ENCODE data around the gene SLC30A7. TPM values are rescaled to one million over a fixed set of nuclear protein-coding genes. Genes with fewer than 3 reads are reported as not detected.

Gene SLC30A7
- total RNA-seq, 2 donors from 2014 or later = 26.3 to 34.5 TPM

GRCh38 chr1:101006553-101006952 is 110.7 kb downstream of the SLC30A7 start:
- H3K9me3 ChIP-seq (ENCODE audit: control insufficient read depth, low read length, poor library complexity, severe bottlenecking) = no peaks in the 10 kb centered on the region
- peaks cover 5% of the 10 kb centered on the region for H3K36me3 Mint-ChIP-seq (ENCODE audit: low read depth)
- H3K4me1 Mint-ChIP-seq = peaks cover 39% of the 10 kb centered on the region
- H3K4me3 Mint-ChIP-seq = no peak overlapping the region
- ATAC-seq (no peak), DNase-seq (no peak)
- H3K27ac Mint-ChIP-seq = peak overlapping the region; percentile 88
- no peaks in the 10 kb centered on the region for H3K27me3 Mint-ChIP-seq

- no peak for ATAC-seq
- DNase-seq = no peak
- H3K9me3 ChIP-seq (ENCODE audit: control insufficient read depth, low read length, poor library complexity, severe bottlenecking) = no peaks in the 10 kb centered on the region
- peaks cover 27% of the 10 kb centered on the region for H3K4me1 Mint-ChIP-seq
- H3K27ac Mint-ChIP-seq = peak overlapping the region; percentile 10
- no peak overlapping the region for H3K4me3 Mint-ChIP-seq
- peaks cover 9% of the 10 kb centered on the region for H3K36me3 Mint-ChIP-seq (ENCODE audit: low read depth)
- H3K27me3 Mint-ChIP-seq = no peaks in the 10 kb centered on the region
These were observed 112.4 kb downstream of the SLC30A7 start for GRCh38 chr1:101008229-101008834.

- H3K9me3 ChIP-seq (ENCODE audit: control insufficient read depth, low read length, poor library complexity, severe bottlenecking) = no peaks in the 10 kb centered on the region
- no peaks in the 10 kb centered on the region for H3K27me3 Mint-ChIP-seq
- ATAC-seq (no peak), DNase-seq (no peak)
- H3K27ac Mint-ChIP-seq = no peak overlapping the region
- H3K4me1 Mint-ChIP-seq = peaks cover 2% of the 10 kb centered on the region
- H3K4me3 Mint-ChIP-seq = no peak overlapping the region
- H3K36me3 Mint-ChIP-seq (ENCODE audit: low read depth) = peaks cover 7% of the 10 kb centered on the region
These were observed 117.9 kb downstream of the SLC30A7 start for GRCh38 chr1:101013776-101014175.

GRCh38 chr1:101017448-101017847 is 121.6 kb downstream of the SLC30A7 start:
- ATAC-seq (no peak), DNase-seq (no peak)
- Mint-ChIP-seq H3K4me3 (no peak overlapping the region), H3K27ac (no peak overlapping the region), H3K4me1 (peaks cover 12% of the 10 kb centered on the region), H3K36me3 (ENCODE audit: low read depth) (peaks cover 8% of the 10 kb centered on the region), H3K27me3 (no peaks in the 10 kb centered on the region)
- H3K9me3 ChIP-seq (ENCODE audit: control insufficient read depth, low read length, poor library complexity, severe bottlenecking) = no peaks in the 10 kb centered on the region

GRCh38 chr1:101022294-101022693 is 126.4 kb downstream of the SLC30A7 start:
- Mint-ChIP-seq H3K27ac (peak overlapping the region; percentile 19), H3K4me3 (no peak overlapping the region), H3K27me3 (no peaks in the 10 kb centered on the region), H3K4me1 (peaks cover 31% of the 10 kb centered on the region), H3K36me3 (ENCODE audit: low read depth) (peaks cover 8% of the 10 kb centered on the region)
- DNase-seq (no peak), ATAC-seq (no peak)
- H3K9me3 ChIP-seq (ENCODE audit: control insufficient read depth, low read length, poor library complexity, severe bottlenecking) = no peaks in the 10 kb centered on the region

- H3K9me3 ChIP-seq (ENCODE audit: control insufficient read depth, low read length, poor library complexity, severe bottlenecking) = no peaks in the 10 kb centered on the region
- peak overlapping the region; percentile 90 for H3K4me3 Mint-ChIP-seq
- DNase-seq = no peak
- H3K36me3 Mint-ChIP-seq (ENCODE audit: low read depth) = peaks cover 9% of the 10 kb centered on the region
- peak overlapping the region; percentile 97 for H3K27ac Mint-ChIP-seq
- H3K4me1 Mint-ChIP-seq = peaks cover 41% of the 10 kb centered on the region
- ATAC-seq = peak; percentile 49
- H3K27me3 Mint-ChIP-seq = no peaks in the 10 kb centered on the region
These were observed 129.4 kb downstream of the SLC30A7 start for GRCh38 chr1:101025283-101025656.

GRCh38 chr1:101025657-101026429 is 130.0 kb downstream of the SLC30A7 start, which contains the start of gene DPH5:
Gene DPH5 (minus strand): TSS chr1:101025784. CDS start chr1:101025443, 341 bp downstream.
- Mint-ChIP-seq H3K36me3 (ENCODE audit: low read depth) (peaks cover 7% of the 10 kb centered on the region), H3K4me3 (peak within 1 kb of the TSS; percentile 90), H3K27ac (peak within 1 kb of the TSS; percentile 97), H3K4me1 (peaks cover 39% of the 10 kb centered on the region), H3K27me3 (no peaks in the 10 kb centered on the region)
- ATAC-seq (peak; percentile 98), DNase-seq (peak; percentile 75 to 79 (median 75))
- no peaks in the 10 kb centered on the region for H3K9me3 ChIP-seq (ENCODE audit: control insufficient read depth, low read length, poor library complexity, severe bottlenecking)

- peak overlapping the region; percentile 97 for H3K27ac Mint-ChIP-seq
- no peaks in the 10 kb centered on the region for H3K27me3 Mint-ChIP-seq
- peak overlapping the region; percentile 90 for H3K4me3 Mint-ChIP-seq
- no peaks in the 10 kb centered on the region for H3K9me3 ChIP-seq (ENCODE audit: control insufficient read depth, low read length, poor library complexity, severe bottlenecking)
- ATAC-seq (no peak), DNase-seq (no peak)
- H3K36me3 Mint-ChIP-seq (ENCODE audit: low read depth) = peaks cover 9% of the 10 kb centered on the region
- H3K4me1 Mint-ChIP-seq = peaks cover 43% of the 10 kb centered on the region
These were observed 130.5 kb downstream of the SLC30A7 start for GRCh38 chr1:101026430-101026788.

GRCh38 chr1:101027194-101027772 is 131.4 kb downstream of the SLC30A7 start:
- Mint-ChIP-seq H3K4me3 (peak overlapping the region; percentile 77), H3K27me3 (no peaks in the 10 kb centered on the region), H3K4me1 (peaks cover 39% of the 10 kb centered on the region), H3K36me3 (ENCODE audit: low read depth) (peaks cover 6% of the 10 kb centered on the region), H3K27ac (peak overlapping the region; percentile 97)
- no peaks in the 10 kb centered on the region for H3K9me3 ChIP-seq (ENCODE audit: control insufficient read depth, low read length, poor library complexity, severe bottlenecking)
- ATAC-seq (no peak), DNase-seq (no peak)

- Mint-ChIP-seq H3K27ac (peak overlapping the region; percentile 77), H3K4me3 (peak overlapping the region; percentile 9), H3K36me3 (ENCODE audit: low read depth) (peaks cover 6% of the 10 kb centered on the region), H3K4me1 (peaks cover 34% of the 10 kb centered on the region), H3K27me3 (no peaks in the 10 kb centered on the region)
- DNase-seq = no peak
- ATAC-seq = no peak
- H3K9me3 ChIP-seq (ENCODE audit: control insufficient read depth, low read length, poor library complexity, severe bottlenecking) = no peaks in the 10 kb centered on the region
These were observed 132.6 kb downstream of the SLC30A7 start for GRCh38 chr1:101028466-101028865.

- H3K36me3 Mint-ChIP-seq (ENCODE audit: low read depth) = peaks cover 6% of the 10 kb centered on the region
- no peaks in the 10 kb centered on the region for H3K9me3 ChIP-seq (ENCODE audit: control insufficient read depth, low read length, poor library complexity, severe bottlenecking)
- peaks cover 28% of the 10 kb centered on the region for H3K4me1 Mint-ChIP-seq
- DNase-seq (no peak), ATAC-seq (no peak)
- H3K4me3 Mint-ChIP-seq = peak overlapping the region; percentile 9
- no peak overlapping the region for H3K27ac Mint-ChIP-seq
- H3K27me3 Mint-ChIP-seq = no peaks in the 10 kb centered on the region
These were observed 133.3 kb downstream of the SLC30A7 start for GRCh38 chr1:101029184-101029583.

- H3K4me3 Mint-ChIP-seq = no peak overlapping the region
- no peaks in the 10 kb centered on the region for H3K9me3 ChIP-seq (ENCODE audit: control insufficient read depth, low read length, poor library complexity, severe bottlenecking)
- peak overlapping the region; percentile 34 for H3K27ac Mint-ChIP-seq
- peaks cover 6% of the 10 kb centered on the region for H3K36me3 Mint-ChIP-seq (ENCODE audit: low read depth)
- peaks cover 28% of the 10 kb centered on the region for H3K4me1 Mint-ChIP-seq
- no peak for ATAC-seq
- no peaks in the 10 kb centered on the region for H3K27me3 Mint-ChIP-seq
- no peak for DNase-seq
These were observed 135.0 kb downstream of the SLC30A7 start for GRCh38 chr1:101030881-101031280.

Data from T-helper 17 cell (primary cell).